ENCODE measurements around the gene TRIM61.

TRIM61 gene

DNA sequence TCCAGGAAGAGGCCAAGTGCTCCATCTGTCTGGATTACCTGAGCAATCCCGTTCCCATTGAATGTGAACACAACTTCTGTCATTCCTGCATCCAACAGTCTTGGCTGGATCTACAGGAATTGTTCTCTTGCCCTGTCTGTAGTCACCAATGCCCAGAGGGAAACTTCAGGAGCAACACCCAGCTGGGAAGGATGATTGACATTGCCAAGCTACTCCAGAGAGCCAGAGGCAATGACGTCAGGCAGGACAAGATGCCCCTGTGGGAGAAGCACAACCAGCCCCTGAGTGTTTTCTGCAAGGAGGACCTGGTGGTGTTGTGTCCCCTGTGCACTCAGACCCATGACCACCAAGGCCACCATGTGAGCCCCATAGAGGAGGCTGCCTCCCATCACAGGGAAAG lies 33.0 kb upstream of the TRIM61 start:
- Histone ChIP-seq H2AFZ (ENCODE audit: low read length) (no peak overlapping the region), H3K9me3 (ENCODE audit: insufficient read depth, low read depth, low read length) (no peaks in the 10 kb centered on the region), H3K36me3 (ENCODE audit: insufficient read depth, low read length) (no peaks in the 10 kb centered on the region), H3K79me2 (ENCODE audit: insufficient read depth, low read length) (no peaks in the 10 kb centered on the region), H3K4me1 (ENCODE audit: insufficient read depth, low read length, poor library complexity, severe bottlenecking) (no peaks in the 10 kb centered on the region), H3K9ac (ENCODE audit: low read depth, low read length, poor library complexity, severe bottlenecking) (no peak overlapping the region), H3K9me2 (replicated peaks; ENCODE audit: low read depth, low read length) (no peaks in the 10 kb centered on the region), H3K27me3 (ENCODE audit: insufficient read depth, low read length, poor library complexity, severe bottlenecking) (no peaks in the 10 kb centered on the region), H3K4me3 (ENCODE audit: low read length, poor library complexity, severe bottlenecking) (no peak overlapping the region), H4K20me1 (ENCODE audit: insufficient read depth, low read length, poor library complexity, severe bottlenecking) (no peaks in the 10 kb centered on the region), H3K4me2 (ENCODE audit: low read depth, low read length, poor library complexity, severe bottlenecking) (no peak overlapping the region), H3F3A (ENCODE audit: low read depth) (no peaks in the 10 kb centered on the region)
- TF ChIP-seq EZH2phosphoT487 (IDR thresholded peaks at IDR 0.05; ENCODE audit: borderline replicate concordance) = no peak
- TF ChIP-seq, protein P1, sequence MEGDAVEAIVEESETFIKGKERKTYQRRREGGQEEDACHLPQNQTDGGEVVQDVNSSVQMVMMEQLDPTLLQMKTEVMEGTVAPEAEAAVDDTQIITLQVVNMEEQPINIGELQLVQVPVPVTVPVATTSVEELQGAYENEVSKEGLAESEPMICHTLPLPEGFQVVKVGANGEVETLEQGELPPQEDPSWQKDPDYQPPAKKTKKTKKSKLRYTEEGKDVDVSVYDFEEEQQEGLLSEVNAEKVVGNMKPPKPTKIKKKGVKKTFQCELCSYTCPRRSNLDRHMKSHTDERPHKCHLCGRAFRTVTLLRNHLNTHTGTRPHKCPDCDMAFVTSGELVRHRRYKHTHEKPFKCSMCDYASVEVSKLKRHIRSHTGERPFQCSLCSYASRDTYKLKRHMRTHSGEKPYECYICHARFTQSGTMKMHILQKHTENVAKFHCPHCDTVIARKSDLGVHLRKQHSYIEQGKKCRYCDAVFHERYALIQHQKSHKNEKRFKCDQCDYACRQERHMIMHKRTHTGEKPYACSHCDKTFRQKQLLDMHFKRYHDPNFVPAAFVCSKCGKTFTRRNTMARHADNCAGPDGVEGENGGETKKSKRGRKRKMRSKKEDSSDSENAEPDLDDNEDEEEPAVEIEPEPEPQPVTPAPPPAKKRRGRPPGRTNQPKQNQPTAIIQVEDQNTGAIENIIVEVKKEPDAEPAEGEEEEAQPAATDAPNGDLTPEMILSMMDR (conservative IDR thresholded peaks at IDR 0.05; ENCODE audit: low read length) = no peak

DNA sequence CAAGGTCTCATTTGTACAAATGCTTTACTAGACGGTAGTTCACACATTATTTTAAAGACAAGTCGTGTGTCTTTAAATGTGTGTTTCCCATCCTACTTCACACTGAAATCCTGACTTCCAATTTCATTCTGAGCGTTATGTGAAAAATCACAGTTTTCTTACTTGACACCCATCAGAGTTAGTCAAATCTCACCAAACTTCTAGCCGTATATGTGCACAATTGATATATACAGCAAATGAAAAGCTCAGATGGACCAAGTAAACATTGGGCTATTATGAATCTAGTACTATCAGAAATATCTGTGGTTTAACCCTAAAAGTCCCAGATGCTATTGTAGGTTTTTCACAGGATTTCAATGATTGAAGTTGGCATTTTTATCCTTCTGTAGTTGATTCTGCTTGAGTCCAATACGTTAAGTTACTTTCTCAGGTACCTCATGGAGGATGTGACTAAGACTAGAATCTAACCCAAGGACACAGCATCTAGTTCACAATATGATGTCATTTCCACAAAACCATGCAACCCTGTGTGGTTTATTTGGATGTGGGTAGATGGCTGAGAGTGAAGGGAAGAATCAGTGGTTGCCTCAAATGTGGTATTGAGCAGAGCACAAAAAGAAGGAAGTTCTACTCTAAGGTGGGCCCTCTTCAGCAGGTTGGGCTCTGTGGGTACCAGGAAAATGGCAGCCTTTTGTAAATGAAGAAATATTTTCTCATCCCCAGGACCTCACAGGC lies 32.2 kb upstream of the TRIM61 start:
- H4K20me1 ChIP-seq (ENCODE audit: insufficient read depth, low read length, poor library complexity, severe bottlenecking) = no peaks in the 10 kb centered on the region
- no peaks in the 10 kb centered on the region for H3K4me1 ChIP-seq (ENCODE audit: insufficient read depth, low read length, poor library complexity, severe bottlenecking)
- H3K79me2 ChIP-seq (ENCODE audit: insufficient read depth, low read length) = no peaks in the 10 kb centered on the region
- H3K9me3 ChIP-seq (ENCODE audit: insufficient read depth, low read depth, low read length) = no peaks in the 10 kb centered on the region
- H3K4me2 ChIP-seq (ENCODE audit: low read depth, low read length, poor library complexity, severe bottlenecking) = no peak overlapping the region
- H2AFZ ChIP-seq (ENCODE audit: low read length) = no peak overlapping the region
- no peaks in the 10 kb centered on the region for H3K27me3 ChIP-seq (ENCODE audit: insufficient read depth, low read length, poor library complexity, severe bottlenecking)
- no peaks in the 10 kb centered on the region for H3K9me2 ChIP-seq (replicated peaks; ENCODE audit: low read depth, low read length)
- H3K36me3 ChIP-seq (ENCODE audit: insufficient read depth, low read length) = no peaks in the 10 kb centered on the region
- TF ChIP-seq EZH2phosphoT487 (IDR thresholded peaks at IDR 0.05; ENCODE audit: borderline replicate concordance) = no peak
- no peak overlapping the region for H3K4me3 ChIP-seq (ENCODE audit: low read length, poor library complexity, severe bottlenecking)
- no peaks in the 10 kb centered on the region for H3F3A ChIP-seq (ENCODE audit: low read depth)
- H3K9ac ChIP-seq (ENCODE audit: low read depth, low read length, poor library complexity, severe bottlenecking) = no peak overlapping the region

DNA sequence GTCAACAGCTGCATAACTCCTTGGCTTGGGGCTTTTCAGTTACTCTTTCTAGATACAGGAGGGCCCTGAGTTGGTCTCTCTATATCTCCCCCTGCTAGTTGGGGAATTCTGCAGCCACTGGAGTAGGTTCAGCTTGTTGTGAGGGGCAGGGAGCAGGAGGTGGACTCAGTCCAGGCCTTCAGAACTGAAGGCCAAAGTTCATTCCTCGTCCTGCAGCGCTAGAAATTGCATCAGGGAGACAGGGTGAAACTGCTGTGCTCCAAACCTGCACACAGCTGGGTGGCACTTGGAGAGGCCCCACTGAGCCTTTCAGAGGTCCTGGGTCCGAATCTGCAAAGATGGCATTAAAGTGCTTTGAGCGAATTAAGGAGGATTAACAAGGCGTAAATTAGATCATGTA lies 29.4 kb upstream of the TRIM61 start:
- no peaks in the 10 kb centered on the region for H3F3A ChIP-seq (ENCODE audit: low read depth)
- no peaks in the 10 kb centered on the region for H4K20me1 ChIP-seq (ENCODE audit: insufficient read depth, low read length, poor library complexity, severe bottlenecking)
- H3K9me3 ChIP-seq (ENCODE audit: insufficient read depth, low read depth, low read length) = no peaks in the 10 kb centered on the region

More for the DNA sequence above, 29.4 kb upstream of the TRIM61 start:
- Histone ChIP-seq H3K4me2 (ENCODE audit: low read depth, low read length, poor library complexity, severe bottlenecking) (no peak overlapping the region), H3K36me3 (ENCODE audit: insufficient read depth, low read length) (no peaks in the 10 kb centered on the region), H3K4me1 (ENCODE audit: insufficient read depth, low read length, poor library complexity, severe bottlenecking) (no peaks in the 10 kb centered on the region), H3K79me2 (ENCODE audit: insufficient read depth, low read length) (no peaks in the 10 kb centered on the region), H3K9ac (ENCODE audit: low read depth, low read length, poor library complexity, severe bottlenecking) (no peak overlapping the region), H2AFZ (ENCODE audit: low read length) (no peak overlapping the region), H3K4me3 (ENCODE audit: low read length, poor library complexity, severe bottlenecking) (no peak overlapping the region), H3K27me3 (ENCODE audit: insufficient read depth, low read length, poor library complexity, severe bottlenecking) (no peaks in the 10 kb centered on the region), H3K9me2 (replicated peaks; ENCODE audit: low read depth, low read length) (no peaks in the 10 kb centered on the region)
- no peak for TF ChIP-seq EZH2phosphoT487 (IDR thresholded peaks at IDR 0.05; ENCODE audit: borderline replicate concordance)
- TF ChIP-seq, protein P1 (conservative IDR thresholded peaks at IDR 0.05; ENCODE audit: low read length) = no peak

Measured in Loucy (cell line).